Suppressor macrophage treated with lipopolysaccharide for 1 hour (primary cell): ENCODE measurements around the gene KRT40.

ENCODE experiments used
- DNase-seq, 3 donors: peaks; one replicate each; pipeline ENCODE4 v3.0.0-alpha.2; 2020 to 2022

Gene KRT40

GRCh38 chr17:40995116-40995515, 11.0 kb upstream of the KRT40 start:
- DNase-seq: no peak

GRCh38 chr17:40993839-40994238, 9.7 kb upstream of the KRT40 start, which contains the start of gene KRTAP3-3:
KRTAP3-3 (minus strand) TSS chr17:40994164; CDS start chr17:40994097, 67 bp downstream.
- DNase-seq: no peak

GRCh38 chr17:40993084-40993483, 9.0 kb upstream of the KRT40 start:
- no peak for DNase-seq

GRCh38 chr17:40992666-40993065, 8.5 kb upstream of the KRT40 start:
- no peak for DNase-seq

- DNase-seq: no peak
These were observed 2.8 kb upstream of the KRT40 start for GRCh38 chr17:40986920-40987319.

GRCh38 chr17:40981115-40981514, 3.0 kb downstream of the KRT40 start:
- DNase-seq: no peak

GRCh38 chr17:40980596-40980995, 3.5 kb downstream of the KRT40 start:
- DNase-seq: no peak

- DNase-seq: no peak
These were observed 4.0 kb downstream of the KRT40 start for GRCh38 chr17:40980117-40980516.

- DNase-seq: no peak
These were observed 5.5 kb downstream of the KRT40 start for GRCh38 chr17:40978575-40979151.

- no peak for DNase-seq
These were observed 8.6 kb downstream of the KRT40 start for GRCh38 chr17:40975516-40975915.

GRCh38 chr17:40974366-40974765, 9.8 kb downstream of the KRT40 start:
- DNase-seq: no peak

- DNase-seq: no peak
These were observed 16.5 kb downstream of the KRT40 start for GRCh38 chr17:40967582-40967981.

GRCh38 chr17:40966848-40967247, 17.3 kb downstream of the KRT40 start, which contains the start of gene KRT39:
KRT39 (minus strand) TSS chr17:40966948; CDS start chr17:40966856, 92 bp downstream.
- DNase-seq: no peak

- peak; percentile 24 to 42 (median 26) for DNase-seq
These were observed 20.3 kb downstream of the KRT40 start for GRCh38 chr17:40963838-40964237.

GRCh38 chr17:40962059-40962561, 22.0 kb downstream of the KRT40 start:
- DNase-seq: no peak

GRCh38 chr17:40961591-40961990, 22.5 kb downstream of the KRT40 start:
- DNase-seq: no peak

- no peak for DNase-seq
These were observed 24.0 kb downstream of the KRT40 start for GRCh38 chr17:40960144-40960543.

- peak in 1 of 3 donors; percentile 8 for DNase-seq
These were observed 25.8 kb downstream of the KRT40 start for GRCh38 chr17:40958086-40958953.

- DNase-seq: peak; percentile 38 to 57 (median 48)
These were observed 27.5 kb downstream of the KRT40 start for GRCh38 chr17:40956401-40957254.

- DNase-seq: peak; percentile 71 to 84 (median 74)
These were observed 30.2 kb downstream of the KRT40 start for GRCh38 chr17:40953881-40954280.

- peak; percentile 57 to 73 (median 69) for DNase-seq
These were observed 31.5 kb downstream of the KRT40 start for GRCh38 chr17:40952661-40953060.

- DNase-seq: no peak
These were observed 32.0 kb downstream of the KRT40 start for GRCh38 chr17:40952154-40952553.
